ENCODE measurements around the gene GFY. TPM values are rescaled to one million over a fixed set of nuclear protein-coding genes. Genes with fewer than 3 reads are reported as not detected.

Gene GFY
- total and polyA plus RNA-seq, 10 of the 15 experiments (the other 5 are each of a cell fraction or from before 2014, with no cell fraction given) = 0.05 TPM; not detected in 9

GRCh38 chr19:49451430-49452181, 26.4 kb downstream of the GFY start, which contains the start of gene PIH1D1 (continued):
- TF ChIP-seq NKRF (conservative IDR thresholded peaks at IDR 0.05) (peak; percentile 67), SMAD5 (IDR thresholded peaks at IDR 0.05; ENCODE audit: low read depth) (peak; percentile 74), NFYA (IDR thresholded peaks at IDR 0.05; ENCODE audit: borderline replicate concordance, low read depth, low read length) (no peak), TCF7 (IDR thresholded peaks at IDR 0.05; ENCODE audit: borderline replicate concordance) (no peak), PML (IDR thresholded peaks at IDR 0.05; ENCODE audit: low read length) (peak; percentile 63; the same call in 1 of the 2 replicates), CHD2 (IDR thresholded peaks at IDR 0.05; ENCODE audit: borderline replicate concordance, low read depth, low read length) (peak; percentile 99), NR2F1 (conservative IDR thresholded peaks at IDR 0.05) (no peak), NFXL1 (IDR thresholded peaks at IDR 0.05; ENCODE audit: borderline replicate concordance) (no peak), RAD21 (IDR thresholded peaks at IDR 0.05; ENCODE audit: insufficient read depth, low read depth, low read length) (no peak), DPF2 (IDR thresholded peaks at IDR 0.05) (0 out of 2 replicates have a peak, but pooled peaks have one; percentile 25), POLR2AphosphoS2 (IDR thresholded peaks at IDR 0.05; ENCODE audit: low read depth, low read length) (peak; percentile 69; the same call in 1 of the 2 replicates), RELA (IDR thresholded peaks at IDR 0.05; ENCODE audit: borderline replicate concordance, partially characterized antibody) (peak; percentile 54), MXI1 (IDR thresholded peaks at IDR 0.05; ENCODE audit: low read depth, low read length) (peak; percentile 69; the same call in 1 of the 2 replicates), POU2F2 (IDR thresholded peaks at IDR 0.05; ENCODE audit: borderline replicate concordance, low read depth, low read length) (peak; percentile 25; the same call in 2 of the 3 replicates), IKZF1 (conservative IDR thresholded peaks at IDR 0.05) (peak; percentile 75; the same call in 1 of the 2 replicates), RUNX3 (IDR thresholded peaks at IDR 0.05; ENCODE audit: low read length) (peak; percentile 50), ZNF24 (IDR thresholded peaks at IDR 0.05) (no peak), RCOR1 (conservative IDR thresholded peaks at IDR 0.05; ENCODE audit: low read depth, low read length) (0 out of 2 replicates have a peak, but pooled peaks have one; percentile 69)
- TF ChIP-seq, protein P1, sequence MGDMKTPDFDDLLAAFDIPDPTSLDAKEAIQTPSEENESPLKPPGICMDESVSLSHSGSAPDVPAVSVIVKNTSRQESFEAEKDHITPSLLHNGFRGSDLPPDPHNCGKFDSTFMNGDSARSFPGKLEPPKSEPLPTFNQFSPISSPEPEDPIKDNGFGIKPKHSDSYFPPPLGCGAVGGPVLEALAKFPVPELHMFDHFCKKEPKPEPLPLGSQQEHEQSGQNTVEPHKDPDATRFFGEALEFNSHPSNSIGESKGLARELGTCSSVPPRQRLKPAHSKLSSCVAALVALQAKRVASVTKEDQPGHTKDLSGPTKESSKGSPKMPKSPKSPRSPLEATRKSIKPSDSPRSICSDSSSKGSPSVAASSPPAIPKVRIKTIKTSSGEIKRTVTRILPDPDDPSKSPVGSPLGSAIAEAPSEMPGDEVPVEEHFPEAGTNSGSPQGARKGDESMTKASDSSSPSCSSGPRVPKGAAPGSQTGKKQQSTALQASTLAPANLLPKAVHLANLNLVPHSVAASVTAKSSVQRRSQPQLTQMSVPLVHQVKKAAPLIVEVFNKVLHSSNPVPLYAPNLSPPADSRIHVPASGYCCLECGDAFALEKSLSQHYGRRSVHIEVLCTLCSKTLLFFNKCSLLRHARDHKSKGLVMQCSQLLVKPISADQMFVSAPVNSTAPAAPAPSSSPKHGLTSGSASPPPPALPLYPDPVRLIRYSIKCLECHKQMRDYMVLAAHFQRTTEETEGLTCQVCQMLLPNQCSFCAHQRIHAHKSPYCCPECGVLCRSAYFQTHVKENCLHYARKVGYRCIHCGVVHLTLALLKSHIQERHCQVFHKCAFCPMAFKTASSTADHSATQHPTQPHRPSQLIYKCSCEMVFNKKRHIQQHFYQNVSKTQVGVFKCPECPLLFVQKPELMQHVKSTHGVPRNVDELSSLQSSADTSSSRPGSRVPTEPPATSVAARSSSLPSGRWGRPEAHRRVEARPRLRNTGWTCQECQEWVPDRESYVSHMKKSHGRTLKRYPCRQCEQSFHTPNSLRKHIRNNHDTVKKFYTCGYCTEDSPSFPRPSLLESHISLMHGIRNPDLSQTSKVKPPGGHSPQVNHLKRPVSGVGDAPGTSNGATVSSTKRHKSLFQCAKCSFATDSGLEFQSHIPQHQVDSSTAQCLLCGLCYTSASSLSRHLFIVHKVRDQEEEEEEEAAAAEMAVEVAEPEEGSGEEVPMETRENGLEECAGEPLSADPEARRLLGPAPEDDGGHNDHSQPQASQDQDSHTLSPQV (IDR thresholded peaks at IDR 0.05) = peak; percentile 100
- TF ChIP-seq, protein P2, sequence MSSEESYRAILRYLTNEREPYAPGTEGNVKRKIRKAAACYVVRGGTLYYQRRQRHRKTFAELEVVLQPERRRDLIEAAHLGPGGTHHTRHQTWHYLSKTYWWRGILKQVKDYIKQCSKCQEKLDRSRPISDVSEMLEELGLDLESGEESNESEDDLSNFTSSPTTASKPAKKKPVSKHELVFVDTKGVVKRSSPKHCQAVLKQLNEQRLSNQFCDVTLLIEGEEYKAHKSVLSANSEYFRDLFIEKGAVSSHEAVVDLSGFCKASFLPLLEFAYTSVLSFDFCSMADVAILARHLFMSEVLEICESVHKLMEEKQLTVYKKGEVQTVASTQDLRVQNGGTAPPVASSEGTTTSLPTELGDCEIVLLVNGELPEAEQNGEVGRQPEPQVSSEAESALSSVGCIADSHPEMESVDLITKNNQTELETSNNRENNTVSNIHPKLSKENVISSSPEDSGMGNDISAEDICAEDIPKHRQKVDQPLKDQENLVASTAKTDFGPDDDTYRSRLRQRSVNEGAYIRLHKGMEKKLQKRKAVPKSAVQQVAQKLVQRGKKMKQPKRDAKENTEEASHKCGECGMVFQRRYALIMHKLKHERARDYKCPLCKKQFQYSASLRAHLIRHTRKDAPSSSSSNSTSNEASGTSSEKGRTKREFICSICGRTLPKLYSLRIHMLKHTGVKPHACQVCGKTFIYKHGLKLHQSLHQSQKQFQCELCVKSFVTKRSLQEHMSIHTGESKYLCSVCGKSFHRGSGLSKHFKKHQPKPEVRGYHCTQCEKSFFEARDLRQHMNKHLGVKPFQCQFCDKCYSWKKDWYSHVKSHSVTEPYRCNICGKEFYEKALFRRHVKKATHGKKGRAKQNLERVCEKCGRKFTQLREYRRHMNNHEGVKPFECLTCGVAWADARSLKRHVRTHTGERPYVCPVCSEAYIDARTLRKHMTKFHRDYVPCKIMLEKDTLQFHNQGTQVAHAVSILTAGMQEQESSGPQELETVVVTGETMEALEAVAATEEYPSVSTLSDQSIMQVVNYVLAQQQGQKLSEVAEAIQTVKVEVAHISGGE (CRISPR knock-in tag; IDR thresholded peaks at IDR 0.05) = peak; percentile 53; the same call in 1 of the 2 replicates

All from GM12878 (cell line).